Activated effector memory CD4-positive, alpha-beta T cell treated with anti-CD3 and anti-CD28 coated beads, Interleukin-2, amount 50 U/mL, for 16 hours (primary cell): ENCODE results near the gene NR2E1.

Experiments used
- DNase-seq: peaks from one replicate; pipeline ENCODE4 v3.0.0-alpha.2; 2020

Gene NR2E1

DNA sequence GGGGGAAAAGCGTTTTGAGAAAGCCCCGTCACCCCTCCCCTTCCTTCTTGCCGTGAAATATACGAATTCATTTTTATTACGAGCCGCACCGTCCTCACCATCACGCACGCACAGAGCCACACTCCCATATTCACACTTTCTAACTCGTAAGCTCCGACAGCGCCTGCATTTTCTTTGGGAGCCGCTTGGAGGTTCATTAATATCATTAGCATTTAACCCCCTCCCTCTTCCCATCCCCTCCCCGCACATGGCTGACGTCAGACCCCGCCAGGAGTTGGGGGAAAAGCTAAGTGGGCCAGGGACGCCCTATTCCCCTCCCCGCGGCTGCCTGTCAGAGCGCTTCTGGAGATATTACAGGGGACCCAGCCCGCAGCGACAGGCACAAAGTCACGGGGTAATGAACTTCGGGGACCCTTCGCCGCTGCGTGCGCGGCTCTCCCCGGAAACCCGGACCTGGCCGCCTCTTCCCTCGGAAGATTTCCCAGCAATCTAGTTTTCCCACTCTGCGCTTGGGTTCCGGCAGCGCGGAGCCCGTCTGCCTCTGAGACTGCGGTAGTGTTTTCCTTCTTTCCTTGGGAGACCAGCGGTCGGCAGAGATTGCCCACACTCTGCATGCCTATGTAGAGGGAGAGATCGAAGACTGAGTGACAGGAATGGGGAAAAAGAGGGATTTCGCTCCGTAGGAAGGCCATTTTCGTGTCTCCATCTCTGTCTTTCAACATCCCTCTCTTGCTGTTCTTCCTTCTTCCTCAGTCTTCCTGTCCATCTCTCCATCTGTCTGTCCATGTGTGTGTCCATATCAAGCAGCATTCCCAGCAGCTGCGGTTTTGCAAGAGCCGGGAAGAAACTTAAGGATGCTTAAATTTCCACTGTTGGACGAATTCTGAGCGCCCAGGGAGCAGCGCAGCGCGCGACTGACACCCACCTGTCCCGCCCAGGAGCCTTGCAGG lies at the start of gene NR2E1:
Gene NR2E1, plus strand, starts transcription at position 309 of the 950 bp plus-strand sequence. CDS start 744 bp downstream, outside the sequence.
- no peak for DNase-seq

DNA sequence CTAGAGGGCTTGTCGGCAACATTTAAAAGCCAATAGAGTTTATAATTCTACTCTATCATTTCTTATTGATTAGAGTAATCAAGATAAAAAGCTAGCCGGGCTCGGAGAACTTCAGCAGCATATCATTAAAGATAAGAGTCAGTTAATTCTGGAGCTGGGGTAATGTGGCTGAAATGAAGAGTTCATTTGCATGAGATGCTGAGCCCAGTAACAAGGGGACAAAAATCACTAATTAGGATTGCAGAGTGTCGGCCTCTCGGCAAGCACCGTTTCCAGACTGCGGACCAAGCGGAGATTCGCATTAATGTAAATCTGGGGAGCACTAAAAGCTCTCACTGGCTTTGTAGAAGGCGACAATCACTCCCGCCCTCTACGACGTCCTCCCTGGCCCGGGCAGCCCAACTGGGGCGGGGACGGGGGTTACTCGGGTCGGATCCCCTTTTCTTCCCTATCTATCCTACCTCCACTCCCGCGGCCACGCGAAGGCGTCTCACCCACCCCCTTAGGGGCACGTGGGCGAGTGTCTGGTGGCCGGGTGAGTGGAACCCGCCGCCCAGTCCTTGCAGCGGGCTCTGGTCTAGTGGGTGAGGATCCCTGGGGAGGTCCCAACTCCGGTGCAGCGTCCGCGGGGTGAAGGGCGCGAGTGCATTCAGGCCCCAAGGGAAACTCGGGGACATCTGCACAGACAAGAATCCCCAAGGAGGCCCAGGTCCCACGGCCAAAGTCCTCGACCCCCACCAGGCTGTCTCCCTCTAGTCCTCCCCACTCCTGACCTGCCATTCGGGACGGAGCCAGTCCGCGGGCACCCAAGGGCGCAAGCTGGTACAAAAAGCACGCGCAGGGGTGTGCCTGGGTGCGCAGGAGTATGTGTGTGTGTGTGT lies 49.0 kb upstream of the NR2E1 start:
- no peak for DNase-seq

DNA sequence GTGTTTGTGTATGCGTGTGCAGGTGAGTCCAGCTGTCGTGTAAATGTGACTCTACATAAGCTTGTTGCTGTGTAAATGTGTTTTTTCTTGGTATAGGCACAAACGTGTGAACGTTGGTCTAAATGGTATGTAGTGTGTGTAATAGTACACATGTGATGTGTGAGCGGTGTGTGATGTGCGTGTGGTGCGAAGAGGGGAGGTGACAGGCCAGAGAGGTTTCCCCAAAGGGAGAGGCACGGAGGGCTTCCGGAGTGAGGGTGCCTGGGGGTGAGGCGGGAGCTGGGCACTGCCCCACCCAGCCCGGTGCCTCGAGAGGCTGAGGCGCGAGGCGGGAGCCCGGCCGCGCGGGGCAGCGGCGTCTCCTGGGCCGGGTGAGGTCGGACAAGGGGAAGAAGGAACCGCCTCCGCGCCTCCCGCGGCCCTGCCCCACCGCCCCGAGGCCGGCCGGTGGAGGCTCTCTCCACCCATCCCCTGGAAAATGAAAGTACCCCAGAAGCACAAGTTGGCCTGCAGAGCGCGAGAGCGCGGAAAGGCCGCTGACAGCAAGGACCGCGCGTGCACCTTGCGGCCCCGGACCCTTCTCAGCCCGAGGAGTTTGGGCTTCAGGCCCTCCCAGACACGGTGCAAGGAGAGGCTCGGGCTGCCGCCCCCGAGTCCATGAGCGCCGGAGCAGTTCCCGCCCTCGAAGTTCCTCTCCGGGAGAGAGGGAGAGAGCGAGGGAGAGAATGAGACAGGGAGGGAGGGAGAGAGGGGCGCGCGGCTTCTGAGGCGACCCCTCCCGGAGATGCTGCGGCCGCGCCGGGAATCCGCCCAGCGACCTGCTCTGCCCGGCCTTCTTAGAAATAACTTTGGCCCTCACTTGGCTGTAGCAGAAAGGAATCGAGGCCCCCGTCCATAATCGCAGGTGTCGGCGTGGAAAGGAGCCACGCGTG lies 48.1 kb upstream of the NR2E1 start:
- DNase-seq, result no peak

DNA sequence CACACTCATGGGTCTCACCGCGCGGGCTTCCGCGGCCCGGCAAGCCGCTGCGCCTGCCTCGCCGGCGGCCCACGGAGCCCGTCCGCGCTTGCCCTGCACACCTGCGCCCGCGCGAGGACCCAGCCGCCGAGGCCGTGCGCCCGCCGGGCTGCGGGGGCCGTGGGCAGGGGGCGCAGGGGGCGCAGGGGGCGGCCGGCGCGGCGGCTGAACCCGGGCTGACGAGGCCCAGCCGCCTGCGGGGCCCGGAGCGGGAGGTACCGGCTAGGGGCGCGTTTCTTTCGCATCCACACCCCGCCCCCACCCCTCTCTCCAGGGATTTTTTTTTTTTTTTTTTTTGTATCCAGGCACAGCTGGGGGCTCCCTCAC lies 47.5 kb upstream of the NR2E1 start:
- no peak for DNase-seq

DNA sequence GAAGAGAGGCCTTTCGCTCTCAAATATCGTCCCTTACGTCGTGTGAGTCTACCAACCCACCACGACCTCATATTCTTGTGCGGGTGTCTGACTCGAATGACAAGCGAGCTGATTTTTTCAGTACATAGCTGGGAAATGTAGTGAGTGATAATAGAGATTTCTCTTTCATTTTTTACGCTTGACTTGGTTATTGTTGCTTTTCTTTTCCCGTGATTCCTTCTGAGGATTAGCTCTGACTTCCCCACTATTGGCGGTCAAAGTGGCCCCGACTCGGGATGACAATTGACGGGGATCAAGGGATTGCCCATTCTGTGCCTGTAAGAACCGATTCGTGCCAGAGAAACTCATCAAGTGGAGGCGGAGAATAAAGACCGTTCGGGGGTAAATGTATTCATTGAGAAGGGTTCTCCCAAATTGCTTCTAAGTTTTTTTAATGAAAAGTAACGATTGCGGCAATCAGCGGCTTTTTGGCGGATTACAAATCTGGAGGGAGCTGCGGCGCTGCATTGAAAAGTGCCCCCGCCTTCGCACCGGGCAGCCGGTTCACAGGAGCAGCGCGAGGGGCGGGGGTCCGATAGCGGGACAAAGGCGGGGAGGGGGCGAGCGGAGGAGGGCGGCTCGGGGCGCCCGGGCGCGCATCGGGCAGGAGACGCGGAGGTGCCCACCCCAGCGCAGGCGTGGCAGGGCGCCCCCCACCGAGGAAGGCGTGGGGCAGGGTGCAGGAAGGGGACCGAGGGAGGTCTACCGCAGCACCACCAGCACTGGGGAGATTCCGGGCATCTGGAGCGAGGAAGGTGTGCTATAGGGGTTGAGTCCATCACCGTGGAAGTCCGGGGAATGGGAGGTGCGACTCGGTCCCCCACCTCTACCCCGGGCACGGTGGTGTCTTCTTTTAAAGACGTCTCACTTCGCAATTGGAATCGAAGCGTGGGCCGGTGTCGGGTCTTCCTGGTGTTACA lies 46.7 kb upstream of the NR2E1 start:
- DNase-seq, result no peak

DNA sequence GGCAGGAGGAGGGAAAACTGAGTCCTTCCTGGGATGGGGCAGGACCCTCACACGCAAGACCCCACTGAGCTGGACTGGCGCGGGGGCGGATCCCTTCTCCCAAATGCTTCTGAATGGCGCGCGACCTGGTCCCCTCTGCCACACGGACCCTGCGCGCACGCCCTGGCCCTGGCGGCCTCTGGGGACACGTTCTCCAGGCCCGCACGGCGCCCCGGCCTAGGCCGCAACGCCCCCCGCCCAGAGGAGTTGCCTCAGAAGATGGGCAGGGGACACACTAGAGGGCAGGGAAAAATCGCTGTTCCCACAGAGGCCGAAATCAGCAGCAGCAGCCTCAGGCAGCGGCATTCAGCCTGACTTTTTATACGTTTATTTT lies 46.1 kb upstream of the NR2E1 start:
- no peak for DNase-seq

DNA sequence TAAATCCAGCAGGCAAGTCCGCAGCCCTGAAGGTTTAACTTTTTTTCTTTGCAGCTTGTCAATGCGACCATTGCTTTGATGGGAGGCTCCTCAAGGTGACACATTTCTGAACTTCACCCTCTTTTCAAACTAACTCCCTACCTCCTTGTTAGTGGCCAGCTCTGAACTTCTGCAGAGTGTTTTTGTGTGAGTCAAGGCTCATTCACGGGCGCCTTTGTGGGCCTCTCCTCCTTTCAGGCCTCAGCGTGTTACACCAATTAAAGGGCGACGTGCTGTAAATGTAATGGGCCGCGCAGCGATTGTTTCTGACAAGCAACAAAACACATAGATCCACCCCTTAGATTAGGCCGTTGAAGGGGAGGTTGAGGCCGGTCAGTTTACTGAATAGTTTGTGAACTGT lies 45.5 kb upstream of the NR2E1 start:
- DNase-seq, result no peak

DNA sequence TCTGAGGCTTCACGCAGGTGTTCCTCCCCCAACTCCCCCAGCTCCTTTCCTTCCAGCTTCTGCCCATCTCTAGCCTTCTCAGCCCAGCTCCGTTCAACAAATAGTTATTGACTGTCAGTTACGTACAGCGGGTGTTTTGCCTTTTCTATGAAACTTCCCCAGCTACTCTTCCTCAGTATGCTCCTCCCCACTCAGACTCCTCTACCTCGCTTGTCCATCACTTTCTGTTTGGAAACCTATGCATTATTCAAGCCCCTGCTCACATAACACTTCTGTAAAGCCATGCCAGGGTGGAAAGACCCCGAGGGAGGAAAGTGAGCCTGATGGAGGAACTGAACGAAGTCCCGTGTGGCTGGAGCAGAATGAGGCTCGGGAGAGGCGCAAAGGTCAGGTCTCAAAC lies 44.2 kb upstream of the NR2E1 start:
- no peak for DNase-seq

DNA sequence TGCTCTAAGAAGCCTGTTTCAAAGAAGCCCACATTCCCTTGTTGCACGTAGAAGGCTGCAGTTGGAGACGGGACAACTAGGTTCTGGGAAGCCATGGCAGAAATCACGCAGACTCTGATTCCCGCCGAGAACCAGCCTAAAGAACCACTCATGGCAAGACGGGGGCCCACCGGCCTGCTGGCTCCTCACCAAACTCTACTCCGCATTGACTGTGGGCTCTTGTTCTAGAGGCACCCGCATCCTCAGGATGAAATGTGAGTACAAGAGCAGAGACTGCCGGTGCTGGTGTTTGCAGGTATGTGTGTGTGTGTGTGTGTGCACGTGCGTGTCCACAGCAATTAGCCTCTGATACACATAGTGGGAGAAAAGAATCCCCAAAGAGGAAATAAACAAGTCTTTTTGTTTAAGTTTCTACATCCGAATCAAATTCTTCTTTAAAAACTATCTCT lies 42.3 kb upstream of the NR2E1 start:
- DNase-seq, result no peak

DNA sequence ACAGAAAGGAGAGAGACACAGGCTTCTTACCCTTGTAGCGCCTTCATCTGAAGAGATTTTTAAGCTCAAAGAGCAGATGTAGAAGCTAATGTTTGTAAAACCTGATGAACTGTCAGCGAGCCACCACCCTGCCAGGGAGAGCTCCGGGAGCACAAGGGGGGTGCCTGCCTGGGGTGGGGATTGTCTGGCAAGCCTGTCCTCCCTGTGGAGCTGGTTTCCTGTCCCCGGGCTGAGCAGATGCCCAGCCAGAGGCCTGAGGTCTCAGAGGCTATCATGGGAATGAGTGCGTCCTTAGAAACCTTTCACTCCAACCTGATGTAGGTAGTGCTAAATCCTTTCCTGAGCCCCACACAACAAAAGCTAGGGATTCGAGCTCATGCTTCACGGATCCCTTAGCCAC lies 41.9 kb upstream of the NR2E1 start:
- DNase-seq, result no peak

DNA sequence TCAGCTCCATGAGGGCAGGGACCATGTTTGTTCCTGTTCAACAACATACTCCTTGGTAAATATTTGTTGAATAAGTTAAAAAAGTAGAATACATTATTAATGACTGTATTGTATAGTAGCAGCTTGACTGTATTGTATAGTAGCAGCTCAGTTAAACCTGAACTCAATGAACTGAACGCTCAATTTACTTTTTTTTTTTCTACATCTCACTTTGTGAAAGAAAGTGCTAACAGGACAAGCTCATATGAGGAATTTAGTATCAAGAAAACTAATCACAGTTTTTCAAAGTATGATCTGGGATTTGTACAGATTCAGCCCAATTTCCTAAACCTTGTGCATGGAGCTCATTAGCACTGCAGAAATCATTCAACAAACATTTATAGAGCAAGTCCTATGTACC lies 38.8 kb upstream of the NR2E1 start:
- DNase-seq, result no peak

DNA sequence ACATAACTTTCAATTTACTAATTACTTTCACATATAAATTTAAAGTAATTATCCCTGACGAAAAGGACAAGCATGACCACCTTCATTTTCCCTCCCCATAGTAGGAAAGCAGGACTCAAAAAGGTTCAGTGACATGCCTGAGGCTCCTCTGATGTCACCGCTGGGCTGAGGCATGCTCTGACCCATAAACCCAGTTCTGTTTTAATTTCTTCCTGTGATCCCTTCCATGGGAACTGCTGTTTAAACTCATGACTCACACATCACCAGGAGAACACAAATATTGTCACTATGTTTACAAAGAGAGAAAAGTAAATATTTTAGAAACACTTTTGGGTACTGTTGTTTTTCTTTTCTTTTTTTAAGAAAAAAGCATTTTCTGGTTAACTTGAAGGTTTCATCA lies 38.0 kb upstream of the NR2E1 start:
- no peak for DNase-seq

DNA sequence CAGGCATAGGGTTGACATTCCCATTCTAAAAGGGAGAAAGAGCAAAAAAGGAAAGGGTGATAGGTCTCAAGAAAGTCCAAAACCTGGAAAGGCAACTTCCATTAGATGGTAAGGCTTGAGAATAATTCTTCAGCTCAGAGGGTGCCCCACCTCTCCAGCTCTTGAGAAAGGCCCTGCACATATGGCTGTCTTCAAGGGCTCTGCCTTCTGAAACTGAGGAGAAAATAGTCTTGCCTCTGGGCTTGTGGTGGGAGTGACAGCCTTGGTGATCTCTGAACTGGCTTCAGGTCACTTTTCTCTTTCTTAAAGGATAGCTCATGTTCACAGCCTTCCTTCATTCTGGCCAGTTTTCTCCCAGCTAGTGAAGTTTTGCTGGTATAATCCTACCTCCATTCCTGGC lies 35.6 kb upstream of the NR2E1 start:
- DNase-seq, result no peak

DNA sequence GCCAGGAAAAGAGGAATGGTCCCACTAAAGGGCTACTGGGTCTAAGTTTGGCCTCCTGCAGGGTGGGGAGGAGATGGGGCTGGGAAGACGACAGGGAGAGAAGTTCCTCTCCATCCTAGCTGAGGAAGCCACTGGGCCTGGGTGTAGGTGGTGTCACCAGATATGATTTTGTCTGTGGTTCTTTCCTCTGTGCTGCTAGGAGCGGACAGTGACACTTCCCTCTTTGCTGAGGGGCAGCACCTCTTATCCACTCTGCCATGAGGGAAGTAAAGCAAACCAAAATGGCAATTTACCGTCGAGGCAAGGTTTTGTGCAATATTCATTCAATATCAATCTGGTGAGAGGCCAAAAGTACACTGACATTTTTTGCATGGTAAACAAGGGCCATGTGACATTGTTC lies 33.0 kb upstream of the NR2E1 start:
- no peak for DNase-seq

DNA sequence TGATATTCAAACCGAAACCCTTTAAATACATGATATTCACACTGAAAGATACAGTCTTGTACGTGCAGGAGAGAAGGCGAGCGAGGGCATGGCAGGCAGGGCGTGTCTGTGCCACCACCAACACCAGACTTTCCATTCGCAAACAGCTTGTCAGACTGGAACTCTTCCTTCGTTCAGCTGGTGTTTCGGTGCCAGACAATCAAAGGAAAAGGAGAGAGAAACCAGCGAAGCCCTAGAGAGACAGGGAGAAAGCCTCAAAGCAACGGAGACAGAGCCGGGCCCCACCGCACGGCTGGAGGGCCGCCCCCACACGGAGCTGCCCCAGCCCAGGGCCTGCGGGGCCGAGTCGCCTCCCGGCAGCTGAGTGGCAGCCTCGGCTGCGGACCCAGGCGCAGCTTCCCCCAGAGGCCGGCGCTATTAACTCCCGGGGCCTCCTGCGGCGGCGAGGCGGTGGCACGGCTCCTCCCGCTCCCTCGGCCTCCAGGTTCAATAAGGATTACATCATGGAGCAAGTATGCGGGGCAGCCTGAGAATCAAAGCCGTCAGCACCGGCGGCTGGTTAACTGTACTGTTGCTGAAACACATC lies 32.1 kb upstream of the NR2E1 start:
- no peak for DNase-seq

DNA sequence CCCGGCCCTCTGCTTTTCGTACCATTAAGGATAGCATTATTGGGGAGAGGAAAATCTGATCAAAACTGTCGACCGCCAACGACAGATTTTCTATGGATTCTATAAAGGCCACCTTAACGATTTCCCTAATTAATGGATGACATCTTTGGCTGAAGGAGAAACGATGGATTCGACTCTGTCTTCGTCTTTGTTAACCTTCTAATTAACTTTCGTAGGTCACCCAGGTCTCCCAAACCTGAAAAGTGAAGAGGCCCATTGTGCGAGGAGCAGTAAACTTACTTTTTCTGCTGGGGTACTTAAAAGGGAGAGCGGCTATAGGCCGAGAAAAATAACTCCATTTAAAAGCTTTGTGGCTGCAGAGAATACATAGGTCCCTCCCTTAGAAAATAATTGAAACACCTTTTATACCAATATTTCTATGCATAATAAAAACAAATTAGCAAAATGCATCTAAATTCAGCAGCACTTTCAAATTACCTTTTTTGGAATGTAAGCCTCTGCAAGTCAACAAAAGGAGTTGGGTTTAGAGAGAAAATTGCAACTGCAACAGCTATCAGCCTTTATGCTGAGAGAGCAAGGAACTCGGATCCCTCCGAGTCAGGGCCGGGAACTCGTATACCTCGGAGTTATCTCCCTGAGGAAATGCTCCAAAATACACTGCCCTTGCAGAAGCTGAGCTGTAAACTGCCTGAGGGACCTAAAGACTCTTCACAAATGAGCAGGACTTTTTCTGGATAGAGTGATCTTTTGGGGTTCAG lies 31.4 kb upstream of the NR2E1 start:
- no peak for DNase-seq

DNA sequence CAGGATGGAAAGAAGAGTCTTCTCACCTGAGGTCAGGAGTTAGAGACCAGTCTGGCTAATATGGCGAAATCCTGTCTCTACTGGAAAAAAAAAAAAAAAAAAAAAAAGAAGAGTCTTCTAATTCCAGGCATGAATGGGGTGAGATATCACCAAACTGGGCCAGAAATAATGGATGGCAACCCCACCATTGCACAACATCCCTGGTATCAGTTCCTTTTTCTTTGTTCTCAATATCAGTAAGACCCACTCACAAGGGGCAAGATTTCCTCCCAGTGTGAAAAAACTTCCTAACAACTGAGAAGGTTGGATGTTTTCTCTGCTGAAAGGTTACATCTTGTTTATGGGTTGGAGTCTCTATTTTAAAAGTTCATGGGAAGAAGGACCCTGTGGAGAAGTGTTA lies 23.6 kb upstream of the NR2E1 start:
- DNase-seq, result no peak

DNA sequence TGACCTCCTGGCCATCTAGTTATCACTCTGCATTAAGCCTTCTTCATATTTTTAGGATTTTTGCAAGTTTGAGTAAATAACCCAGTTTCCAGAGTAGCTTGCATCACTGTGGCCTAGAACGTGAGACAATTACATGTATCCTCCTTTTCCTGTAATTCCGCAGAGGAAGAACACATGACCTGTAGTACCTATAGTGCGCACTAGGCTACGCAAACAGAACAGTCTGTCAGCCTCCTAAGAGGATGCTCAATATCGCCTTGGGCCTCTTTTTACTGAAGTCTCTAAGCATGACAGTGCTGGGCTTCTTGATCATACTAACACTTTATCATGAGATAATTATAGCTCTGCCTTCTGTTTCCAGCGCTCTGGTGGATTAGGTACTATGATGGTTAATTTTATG lies 20.2 kb upstream of the NR2E1 start:
- no peak for DNase-seq

DNA sequence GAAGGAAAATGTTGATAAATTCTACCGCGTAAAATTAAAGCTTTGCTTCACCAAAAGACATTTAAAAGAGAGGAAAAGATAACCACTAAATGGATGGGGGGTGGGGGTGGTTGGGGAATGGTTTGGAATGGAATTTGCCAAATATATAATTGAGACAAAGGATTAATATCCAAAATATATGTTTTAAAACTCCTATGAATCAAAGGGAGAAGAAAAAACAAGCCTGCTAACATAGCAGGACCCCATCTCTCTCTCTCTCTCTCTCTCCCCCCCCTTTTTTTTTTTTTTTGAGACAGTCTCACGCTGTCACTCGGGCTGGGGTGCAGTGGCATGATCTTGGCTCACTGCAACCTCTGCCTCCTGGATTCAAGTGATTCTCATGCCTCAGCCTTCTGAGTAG lies 13.4 kb upstream of the NR2E1 start:
- DNase-seq, result no peak

DNA sequence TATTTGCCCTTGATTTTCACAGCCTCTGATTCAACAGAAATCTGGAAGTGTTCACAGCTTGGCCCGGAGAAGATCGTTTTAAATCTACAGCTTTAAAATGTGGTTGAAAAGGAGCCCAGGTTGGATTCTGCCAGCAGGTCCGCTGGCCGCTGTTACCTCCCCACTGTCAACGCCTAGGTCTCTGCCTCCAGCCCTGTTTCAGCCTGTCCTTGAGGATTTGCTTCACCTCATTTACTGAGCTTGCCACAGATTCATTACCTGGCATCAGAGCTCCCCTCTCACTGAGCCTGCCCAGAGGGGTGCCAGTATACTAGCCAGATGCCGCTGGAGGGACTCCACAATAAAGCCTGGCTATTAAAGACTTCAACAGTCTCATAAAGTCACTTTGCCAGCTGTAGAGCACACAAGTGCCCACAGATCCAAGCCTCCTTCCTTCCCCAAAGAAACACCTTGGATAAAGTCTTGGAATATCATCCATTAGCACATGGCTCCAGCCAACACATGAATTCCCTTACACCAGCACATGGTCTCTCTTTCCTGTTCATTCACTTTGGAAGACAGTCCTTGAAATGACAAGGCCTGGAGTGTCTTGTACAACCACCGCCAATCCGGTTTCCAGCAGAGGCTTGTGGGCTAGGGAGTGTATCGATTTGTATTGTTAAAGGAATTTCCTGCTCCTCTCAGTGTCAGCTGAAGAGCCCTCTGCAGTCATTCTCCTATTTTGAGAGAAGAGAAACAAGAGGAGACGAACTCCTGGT lies 9.5 kb upstream of the NR2E1 start:
- DNase-seq, result no peak
